ENCODE measurements around the gene AGTRAP. TPM values are rescaled to one million over a fixed set of nuclear protein-coding genes. Genes with fewer than 3 reads are reported as not detected.

Gene AGTRAP
- total and polyA plus RNA-seq, 12 donors = 23.4 to 104 (median 45.1) TPM

DNA sequence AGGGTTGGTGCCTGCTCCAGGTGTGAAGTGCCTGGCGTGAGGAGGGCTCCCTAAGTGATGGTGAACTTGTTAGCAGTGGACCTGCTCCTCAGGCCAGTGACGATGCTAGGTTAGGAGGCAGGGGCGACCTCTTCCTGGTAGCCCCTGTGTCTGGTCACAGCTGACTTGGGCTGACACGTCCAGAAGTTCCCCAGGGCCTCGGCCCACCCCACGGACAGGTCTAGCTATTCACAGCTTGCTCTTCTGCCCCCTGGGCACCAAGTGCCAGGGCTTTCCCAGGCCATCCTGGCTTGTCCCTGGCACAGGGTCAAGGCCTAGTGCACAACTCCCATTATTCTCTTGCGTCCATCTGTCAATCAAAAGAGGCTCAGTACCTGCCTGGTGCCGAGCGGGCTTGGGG is 15.2 kb downstream of the AGTRAP start:
- H3K4me3 ChIP-seq = no peak overlapping the region
- no peak for DNase-seq
- intact Hi-C loops (cut with DNase I) = no loop called here
- no peaks in the 10 kb centered on the region for H3K27me3 ChIP-seq
- TF ChIP-seq POLR2A (IDR thresholded peaks at IDR 0.05) = no peak
- H3K9me3 ChIP-seq (replicated peaks in 1 of 3) = no peaks in the 10 kb centered on the region
- H3K27ac ChIP-seq = no peak overlapping the region
- 83 to 93% (median 88%) methylated on average over 4 to 9 of the region's 9 CpGs for WGBS, 4 donors
- H3K36me3 ChIP-seq (replicated peaks in 1 of 2) = peaks cover 0 to 24% of the 10 kb centered on the region in 2 donors
- H3K4me1 ChIP-seq (replicated peaks in 1 of 2) = peaks cover 7 to 11% of the 10 kb centered on the region in 2 donors

DNA sequence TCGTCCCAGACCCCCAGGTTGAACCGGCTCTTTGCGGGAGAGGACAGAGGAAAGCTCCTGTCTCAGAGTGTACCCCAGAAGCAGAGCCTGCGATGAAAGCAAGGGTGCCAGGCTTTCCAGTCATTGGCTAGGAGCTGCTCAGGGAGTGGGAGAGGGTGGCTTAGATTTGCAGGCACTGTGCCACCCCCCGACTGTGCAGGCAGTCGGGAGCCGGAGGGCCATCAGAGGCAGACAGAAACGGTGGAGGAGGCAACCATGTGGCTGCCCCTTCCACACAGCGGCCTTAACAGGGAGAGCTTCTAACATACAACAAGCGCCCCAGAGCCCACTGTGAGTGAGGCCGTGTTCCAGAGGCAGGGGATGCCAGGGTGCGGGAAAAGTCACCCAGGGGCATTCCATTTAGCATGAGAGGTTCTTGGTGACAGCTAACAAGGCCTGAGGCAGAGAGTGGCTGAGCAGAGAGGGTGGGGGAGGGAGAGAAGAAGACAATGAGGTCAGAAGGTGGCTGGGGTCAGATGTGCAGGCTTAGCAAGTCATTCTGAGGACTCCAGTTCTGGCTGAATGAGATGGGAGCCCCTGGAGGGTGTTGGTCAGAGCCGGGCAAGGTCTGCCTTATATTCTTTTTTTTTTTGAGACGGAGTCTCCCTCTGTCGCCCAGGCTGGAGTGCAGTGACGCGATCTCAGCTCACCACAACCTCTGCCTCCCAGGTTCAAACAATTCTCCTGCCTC is 16.6 kb downstream of the AGTRAP start:
- H3K36me3 ChIP-seq (replicated peaks in 1 of 2) = peaks cover 0 to 24% of the 10 kb centered on the region in 2 donors
- no peaks in the 10 kb centered on the region for H3K9me3 ChIP-seq (replicated peaks in 1 of 3)
- H3K4me3 ChIP-seq = no peak overlapping the region
- WGBS, 4 donors = 68 to 80% (median 73%) methylated on average over 5 to 17 of the region's 17 CpGs
- no peak for DNase-seq
- intact Hi-C loops (cut with DNase I) = no loop called here
- no peak for TF ChIP-seq POLR2A (IDR thresholded peaks at IDR 0.05)
- TF ChIP-seq CTCF (IDR thresholded peaks at IDR 0.05) = no peak
- H3K4me1 ChIP-seq (replicated peaks in 1 of 2) = no peaks in the 10 kb centered on the region
- H3K27me3 ChIP-seq = no peaks in the 10 kb centered on the region
- H3K27ac ChIP-seq = no peak overlapping the region

- intact Hi-C loops (cut with DNase I) = no loop called here
- TF ChIP-seq CTCF (IDR thresholded peaks at IDR 0.05) (no peak), POLR2A (IDR thresholded peaks at IDR 0.05) (no peak)
- 67 to 82% (median 75%) methylated on average over 5 to 7 of the region's 7 CpGs for WGBS, 4 donors
Observed at GRCh38 chr1:11753555-11754208, 17.7 kb downstream of the AGTRAP start.

DNA sequence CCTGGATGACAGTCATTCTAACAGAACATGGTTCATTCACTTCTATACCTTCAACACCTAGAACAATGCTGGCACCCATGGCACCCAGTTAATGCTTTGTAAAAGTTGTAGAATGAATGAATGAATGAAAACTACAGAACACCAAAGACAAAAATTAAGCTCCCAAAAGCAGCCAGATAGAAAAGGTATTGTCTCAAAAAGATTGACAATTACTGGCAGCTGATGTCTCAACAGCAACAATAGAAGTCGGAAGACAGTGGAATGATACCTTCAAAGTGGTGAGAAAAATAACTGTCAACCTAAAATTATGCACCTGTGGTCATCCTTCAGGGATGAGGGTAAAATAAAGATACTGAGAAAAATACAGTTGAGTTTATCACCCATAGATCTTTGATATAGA is 21.1 kb downstream of the AGTRAP start:
- DNase-seq = no peak
- no peaks in the 10 kb centered on the region for H3K9me3 ChIP-seq (replicated peaks in 1 of 3)
- no peak overlapping the region for H3K27ac ChIP-seq
- H3K27me3 ChIP-seq = peaks cover 6% of the 10 kb centered on the region
- no peaks in the 10 kb centered on the region for H3K4me1 ChIP-seq (replicated peaks in 1 of 2)
- intact Hi-C loops (cut with DNase I) = no loop called here
- H3K36me3 ChIP-seq (replicated peaks in 1 of 2) = no peaks in the 10 kb centered on the region
- WGBS, 4 donors = 94 to 100% (median 97%) methylated on average over 1 of the region's 1 CpG
- TF ChIP-seq POLR2A (IDR thresholded peaks at IDR 0.05) = no peak
- TF ChIP-seq CTCF (IDR thresholded peaks at IDR 0.05) = no peak
- no peak overlapping the region for H3K4me3 ChIP-seq

More at GRCh38 chr1:11753555-11754208, 17.7 kb downstream of the AGTRAP start:
- no peak for DNase-seq
- Histone ChIP-seq H3K27ac (no peak overlapping the region), H3K4me3 (no peak overlapping the region), H3K4me1 (replicated peaks in 1 of 2) (no peaks in the 10 kb centered on the region), H3K36me3 (replicated peaks in 1 of 2) (peaks cover 0 to 20% of the 10 kb centered on the region in 2 donors), H3K27me3 (no peaks in the 10 kb centered on the region), H3K9me3 (replicated peaks in 1 of 3) (no peaks in the 10 kb centered on the region)

Data from adrenal gland (tissue), 12 donors.